ENCODE results near the gene FMN1. TPM values are rescaled to one million over a fixed set of nuclear protein-coding genes. Genes with fewer than 3 reads are reported as not detected.

FMN1 gene
- total RNA-seq, 1 experiment from 2014 or later: 4.5 TPM

DNA sequence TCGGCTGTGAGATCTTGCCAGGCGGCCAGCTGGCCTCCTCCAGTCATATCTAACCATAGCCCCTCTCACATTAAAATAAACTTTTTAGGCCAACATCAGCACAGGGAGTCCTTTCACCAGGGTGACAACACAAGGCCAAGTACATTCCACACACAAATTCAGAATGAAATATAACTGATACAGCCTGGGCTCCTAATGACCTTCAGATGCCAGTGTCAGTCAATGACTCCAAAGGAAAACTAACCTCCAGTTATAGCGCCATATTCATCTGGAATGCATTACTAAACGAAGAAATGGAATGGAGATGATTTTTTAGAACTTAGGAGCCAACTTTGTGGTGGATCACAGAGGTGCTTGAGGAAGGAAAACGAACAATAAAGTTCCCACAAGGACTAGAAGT lies 271.3 kb downstream of the FMN1 start:
- CTCF ChIA-PET: no interaction called here
- H3K27me3 Mint-ChIP-seq (ENCODE audit: low read depth): no peaks in the 10 kb centered on the region
- ATAC-seq (no peak), DNase-seq (ENCODE audit: low spot score) (no peak)
- H3K36me3 Mint-ChIP-seq: no peaks in the 10 kb centered on the region
- no peak for TF ChIP-seq ATF2 (CRISPR knock-in tag; IDR thresholded peaks at IDR 0.05; ENCODE audit: borderline replicate concordance, low read depth)
- TF ChIP-seq NFYB (CRISPR knock-in tag; conservative IDR thresholded peaks at IDR 0.05; ENCODE audit: low read depth): no peak
- no peak for TF ChIP-seq SOX15 (CRISPR knock-in tag; IDR thresholded peaks at IDR 0.05)
- no peak for TF ChIP-seq MAX (CRISPR knock-in tag; IDR thresholded peaks at IDR 0.05)
- TF ChIP-seq, protein P1, sequence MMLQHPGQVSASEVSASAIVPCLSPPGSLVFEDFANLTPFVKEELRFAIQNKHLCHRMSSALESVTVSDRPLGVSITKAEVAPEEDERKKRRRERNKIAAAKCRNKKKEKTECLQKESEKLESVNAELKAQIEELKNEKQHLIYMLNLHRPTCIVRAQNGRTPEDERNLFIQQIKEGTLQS (CRISPR knock-in tag; conservative IDR thresholded peaks at IDR 0.05): no peak
- TF ChIP-seq, protein P2, sequence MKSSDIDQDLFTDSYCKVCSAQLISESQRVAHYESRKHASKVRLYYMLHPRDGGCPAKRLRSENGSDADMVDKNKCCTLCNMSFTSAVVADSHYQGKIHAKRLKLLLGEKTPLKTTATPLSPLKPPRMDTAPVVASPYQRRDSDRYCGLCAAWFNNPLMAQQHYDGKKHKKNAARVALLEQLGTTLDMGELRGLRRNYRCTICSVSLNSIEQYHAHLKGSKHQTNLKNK (CRISPR knock-in tag; IDR thresholded peaks at IDR 0.05): no peak
- no peak for TF ChIP-seq ESRRA (CRISPR knock-in tag; IDR thresholded peaks at IDR 0.05; ENCODE audit: borderline replicate concordance)
- TF ChIP-seq ZNF138 (CRISPR knock-in tag; conservative IDR thresholded peaks at IDR 0.05): no peak
- TF ChIP-seq ZNF671 (CRISPR knock-in tag; IDR thresholded peaks at IDR 0.05): no peak
- no peak for TF ChIP-seq ZNF317 (CRISPR knock-in tag; IDR thresholded peaks at IDR 0.05; ENCODE audit: borderline replicate concordance, low read depth)
- TF ChIP-seq, protein P3, sequence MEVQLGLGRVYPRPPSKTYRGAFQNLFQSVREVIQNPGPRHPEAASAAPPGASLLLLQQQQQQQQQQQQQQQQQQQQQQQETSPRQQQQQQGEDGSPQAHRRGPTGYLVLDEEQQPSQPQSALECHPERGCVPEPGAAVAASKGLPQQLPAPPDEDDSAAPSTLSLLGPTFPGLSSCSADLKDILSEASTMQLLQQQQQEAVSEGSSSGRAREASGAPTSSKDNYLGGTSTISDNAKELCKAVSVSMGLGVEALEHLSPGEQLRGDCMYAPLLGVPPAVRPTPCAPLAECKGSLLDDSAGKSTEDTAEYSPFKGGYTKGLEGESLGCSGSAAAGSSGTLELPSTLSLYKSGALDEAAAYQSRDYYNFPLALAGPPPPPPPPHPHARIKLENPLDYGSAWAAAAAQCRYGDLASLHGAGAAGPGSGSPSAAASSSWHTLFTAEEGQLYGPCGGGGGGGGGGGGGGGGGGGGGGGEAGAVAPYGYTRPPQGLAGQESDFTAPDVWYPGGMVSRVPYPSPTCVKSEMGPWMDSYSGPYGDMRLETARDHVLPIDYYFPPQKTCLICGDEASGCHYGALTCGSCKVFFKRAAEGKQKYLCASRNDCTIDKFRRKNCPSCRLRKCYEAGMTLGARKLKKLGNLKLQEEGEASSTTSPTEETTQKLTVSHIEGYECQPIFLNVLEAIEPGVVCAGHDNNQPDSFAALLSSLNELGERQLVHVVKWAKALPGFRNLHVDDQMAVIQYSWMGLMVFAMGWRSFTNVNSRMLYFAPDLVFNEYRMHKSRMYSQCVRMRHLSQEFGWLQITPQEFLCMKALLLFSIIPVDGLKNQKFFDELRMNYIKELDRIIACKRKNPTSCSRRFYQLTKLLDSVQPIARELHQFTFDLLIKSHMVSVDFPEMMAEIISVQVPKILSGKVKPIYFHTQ (CRISPR knock-in tag; IDR thresholded peaks at IDR 0.05): no peak
- H3K9me3 Mint-ChIP-seq: no peaks in the 10 kb centered on the region
- POLR2A ChIA-PET: no interaction called here
- H3K4me1 Mint-ChIP-seq: peaks cover 15% of the 10 kb centered on the region
- H3K27ac Mint-ChIP-seq: no peak overlapping the region
- H3K4me3 Mint-ChIP-seq: no peak overlapping the region

DNA sequence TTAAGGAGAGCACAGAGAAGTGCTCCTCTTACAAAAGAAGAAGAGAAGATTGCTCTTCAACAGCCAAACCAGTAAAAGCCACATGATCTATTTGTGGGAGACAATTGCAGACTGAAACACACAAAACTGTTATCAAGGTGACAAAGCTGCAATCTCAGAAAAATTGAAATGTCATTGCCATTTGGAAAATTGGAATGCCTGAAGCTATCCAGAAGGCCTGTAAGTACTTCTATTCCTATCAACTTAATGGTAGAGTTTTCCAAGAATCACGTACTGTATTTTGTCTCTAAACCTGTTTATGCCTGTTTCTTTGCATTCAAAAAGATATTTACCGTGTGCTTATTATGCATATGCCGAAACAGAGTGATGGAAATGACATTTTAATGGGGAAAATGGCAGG lies 272.0 kb downstream of the FMN1 start:
- Mint-ChIP-seq H3K27ac (no peak overlapping the region), H3K27me3 (ENCODE audit: low read depth) (no peaks in the 10 kb centered on the region), H3K36me3 (no peaks in the 10 kb centered on the region), H3K9me3 (no peaks in the 10 kb centered on the region), H3K4me1 (peaks cover 15% of the 10 kb centered on the region), H3K4me3 (no peak overlapping the region)
- POLR2A ChIA-PET: no interaction called here
- DNase-seq (ENCODE audit: low spot score) (no peak), ATAC-seq (no peak)
- CTCF ChIA-PET: interaction anchor here (1.2 kb wide), 1 partner anchor 14 kb away, joined by 3 read pairs; no protein-coding TSS in a partner anchor
- TF ChIP-seq ZNF232 (CRISPR knock-in tag; IDR thresholded peaks at IDR 0.05): no peak
- TF ChIP-seq, protein P4, sequence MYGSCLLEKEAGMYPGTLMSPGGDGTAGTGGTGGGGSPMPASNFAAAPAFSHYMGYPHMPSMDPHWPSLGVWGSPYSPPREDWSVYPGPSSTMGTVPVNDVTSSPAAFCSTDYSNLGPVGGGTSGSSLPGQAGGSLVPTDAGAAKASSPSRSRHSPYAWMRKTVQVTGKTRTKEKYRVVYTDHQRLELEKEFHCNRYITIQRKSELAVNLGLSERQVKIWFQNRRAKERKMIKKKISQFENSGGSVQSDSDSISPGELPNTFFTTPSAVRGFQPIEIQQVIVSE (CRISPR knock-in tag; IDR thresholded peaks at IDR 0.05; ENCODE audit: borderline replicate concordance): no peak
- TF ChIP-seq CTCF (IDR thresholded peaks at IDR 0.05): no peak
- no peak for TF ChIP-seq KAT7 (CRISPR knock-in tag; IDR thresholded peaks at IDR 0.05; ENCODE audit: borderline replicate concordance)
- TF ChIP-seq ESRRA (CRISPR knock-in tag; IDR thresholded peaks at IDR 0.05; ENCODE audit: borderline replicate concordance): no peak
- TF ChIP-seq SP1 (CRISPR knock-in tag; conservative IDR thresholded peaks at IDR 0.05): no peak
- no peak for TF ChIP-seq USF2 (CRISPR knock-in tag; IDR thresholded peaks at IDR 0.05)
- TF ChIP-seq, protein P5, sequence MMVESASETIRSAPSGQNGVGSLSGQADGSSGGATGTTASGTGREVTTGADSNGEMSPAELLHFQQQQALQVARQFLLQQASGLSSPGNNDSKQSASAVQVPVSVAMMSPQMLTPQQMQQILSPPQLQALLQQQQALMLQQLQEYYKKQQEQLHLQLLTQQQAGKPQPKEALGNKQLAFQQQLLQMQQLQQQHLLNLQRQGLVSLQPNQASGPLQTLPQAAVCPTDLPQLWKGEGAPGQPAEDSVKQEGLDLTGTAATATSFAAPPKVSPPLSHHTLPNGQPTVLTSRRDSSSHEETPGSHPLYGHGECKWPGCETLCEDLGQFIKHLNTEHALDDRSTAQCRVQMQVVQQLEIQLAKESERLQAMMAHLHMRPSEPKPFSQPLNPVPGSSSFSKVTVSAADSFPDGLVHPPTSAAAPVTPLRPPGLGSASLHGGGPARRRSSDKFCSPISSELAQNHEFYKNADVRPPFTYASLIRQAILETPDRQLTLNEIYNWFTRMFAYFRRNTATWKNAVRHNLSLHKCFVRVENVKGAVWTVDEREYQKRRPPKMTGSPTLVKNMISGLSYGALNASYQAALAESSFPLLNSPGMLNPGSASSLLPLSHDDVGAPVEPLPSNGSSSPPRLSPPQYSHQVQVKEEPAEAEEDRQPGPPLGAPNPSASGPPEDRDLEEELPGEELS (CRISPR knock-in tag; IDR thresholded peaks at IDR 0.05): no peak
- TF ChIP-seq RELA (CRISPR knock-in tag; IDR thresholded peaks at IDR 0.05; ENCODE audit: borderline replicate concordance): no peak
- TF ChIP-seq ZSCAN18 (CRISPR knock-in tag; IDR thresholded peaks at IDR 0.05): no peak
